SK-N-SH (cell line): ENCODE measurements around the gene KCNN3.

Source experiments
- CTCF ChIP-seq: fragments of 200-600 bp; sonication (generic); IDR thresholded peaks from 2 replicates; pipeline ENCODE4 v1.6.1; 2017; ENCODE audit warnings: antibody characterized with exemption, mild to moderate bottlenecking, moderate library complexity
- GABPA ChIP-seq: IDR thresholded peaks from 2 replicates; pipeline ENCODE4 v1.4.0; 2012; ENCODE audit warnings: low read depth, mild to moderate bottlenecking
- IRF3 ChIP-seq: fragments of 150-350 bp; IDR thresholded peaks from 2 replicates; pipeline ENCODE4 v1.6.1; 2016; ENCODE audit warnings: mild to moderate bottlenecking, low read depth, low read length
- POLR2AphosphoS5 ChIP-seq: IDR thresholded peaks from 2 replicates; pipeline ENCODE4 v1.6.1; 2012; ENCODE audit warnings: low read depth, low read length
- RAD21 ChIP-seq: IDR thresholded peaks from 2 replicates; pipeline ENCODE4 v1.6.1; 2012; ENCODE audit warnings: mild to moderate bottlenecking, low read length
- REST ChIP-seq: IDR thresholded peaks from 2 replicates; pipeline ENCODE4 v1.6.1; 2012; ENCODE audit warnings: mild to moderate bottlenecking, low read depth, low read length, moderate library complexity
- TAF1 ChIP-seq: IDR thresholded peaks from 2 replicates; pipeline ENCODE4 v1.6.1; 2012; ENCODE audit warnings: low read depth, mild to moderate bottlenecking, low read length, moderate library complexity, borderline replicate concordance

- TF ChIP-seq TAF1: no peak
- no peak for TF ChIP-seq CTCF
- TF ChIP-seq RAD21: no peak
- TF ChIP-seq GABPA: no peak
- TF ChIP-seq POLR2AphosphoS5: no peak
- no peak for TF ChIP-seq IRF3
- TF ChIP-seq REST: no peak
Observed at GRCh38 chr1:154845879-154846278, 24.2 kb downstream of the KCNN3 start.
